Astrocyte (in vitro differentiated cells and primary cell): Measurements from ENCODE around the gene CPNE4. TPM values are rescaled to one million over a fixed set of nuclear protein-coding genes. Genes with fewer than 3 reads are reported as not detected.

Experiments
- DNase-seq: peaks from one replicate; pipeline ENCODE4 v3.0.0-alpha.2; 2010; ENCODE audit warnings: low read depth
- FAIRE-seq: peaks from 2 replicates; lab custom pipeline; 2011; peaks lifted over from hg19 to GRCh38; lab: Jason Lieb, UNC
- H2AFZ ChIP-seq: 2 replicates; pipeline ENCODE4 v1.6.0; 2012; ENCODE audit warnings: low read depth, low read length, inconsistent platforms
- H3K27ac ChIP-seq: 2 replicates; pipeline ENCODE4 v1.5.1; 2011; ENCODE audit warnings: low read depth, low read length, inconsistent platforms
- H3K27me3 ChIP-seq: 2 replicates; pipeline ENCODE4 v1.6.0; 2011; ENCODE audit warnings: low read length, inconsistent platforms; ENCODE audit not compliant: insufficient read depth
- H3K36me3 ChIP-seq: 2 replicates; pipeline ENCODE4 v1.5.1; 2011; ENCODE audit warnings: low read length, inconsistent platforms; ENCODE audit not compliant: insufficient read depth
- H3K4me1 ChIP-seq: 2 replicates; pipeline ENCODE4 v1.5.1; 2011; ENCODE audit warnings: low read length, inconsistent platforms; ENCODE audit not compliant: insufficient read depth
- H3K4me2 ChIP-seq: 2 replicates; pipeline ENCODE4 v1.6.0; 2012; ENCODE audit warnings: low read length, inconsistent platforms
- H3K4me3 ChIP-seq: 2 replicates; pipeline ENCODE4 v1.5.1; 2011; ENCODE audit warnings: low read depth, mild to moderate bottlenecking, low read length, inconsistent platforms; ENCODE audit not compliant: insufficient read depth
- H3K79me2 ChIP-seq: 2 replicates; pipeline ENCODE4 v1.6.0; 2012; ENCODE audit warnings: mild to moderate bottlenecking, low read length, inconsistent platforms; ENCODE audit not compliant: insufficient read depth
- H3K9ac ChIP-seq: 2 replicates; pipeline ENCODE4 v1.6.0; 2012; ENCODE audit warnings: mild to moderate bottlenecking, low read length, inconsistent platforms
- H3K9me3 ChIP-seq: 2 replicates; pipeline ENCODE4 v1.5.1; 2012; ENCODE audit warnings: low read depth, mild to moderate bottlenecking, low read length, inconsistent platforms; ENCODE audit not compliant: insufficient read depth
- H4K20me1 ChIP-seq: 2 replicates; pipeline ENCODE4 v1.6.0; 2012; ENCODE audit warnings: low read length, inconsistent platforms; ENCODE audit not compliant: insufficient read depth
- H3K27ac Mint-ChIP-seq: one replicate; pipeline ENCODE4 v1.8.0; 2021; ENCODE audit warnings: mild to moderate bottlenecking, mixed read lengths; ENCODE audit not compliant: unreplicated experiment
- H3K27me3 Mint-ChIP-seq: one replicate; pipeline ENCODE4 v1.8.0; 2021; ENCODE audit warnings: low read depth, mixed read lengths; ENCODE audit not compliant: unreplicated experiment
- H3K36me3 Mint-ChIP-seq: one replicate; pipeline ENCODE4 v1.8.0; 2021; ENCODE audit warnings: low read depth, mixed read lengths; ENCODE audit not compliant: unreplicated experiment
- H3K4me1 Mint-ChIP-seq: one replicate; pipeline ENCODE4 v1.8.0; 2021; ENCODE audit warnings: low read depth, mixed read lengths; ENCODE audit not compliant: unreplicated experiment
- H3K4me3 Mint-ChIP-seq: one replicate; pipeline ENCODE4 v1.8.0; 2021; ENCODE audit warnings: mild to moderate bottlenecking, moderate library complexity, mixed read lengths; ENCODE audit not compliant: unreplicated experiment
- H3K9me3 Mint-ChIP-seq: one replicate; pipeline ENCODE4 v1.8.0; 2021; ENCODE audit warnings: mild to moderate bottlenecking, mixed read lengths; ENCODE audit not compliant: unreplicated experiment
- CTCF ChIP-seq: IDR thresholded peaks from 2 replicates; pipeline ENCODE4 v1.5.1; 2011; ENCODE audit warnings: low read depth, mild to moderate bottlenecking, inconsistent platforms, low read length, moderate library complexity; ENCODE audit not compliant: insufficient read depth
- EZH2 ChIP-seq: IDR thresholded peaks from 2 replicates; pipeline ENCODE4 v1.6.1; 2012; ENCODE audit warnings: mild to moderate bottlenecking, low read length, inconsistent platforms; ENCODE audit not compliant: insufficient read depth
- total RNA-seq: library from RNA; stranded (reverse); gene quantifications from 2 replicates; pipeline ENCODE4 v1.2.1, GENCODE V29; 2021

CPNE4 gene
- total RNA-seq, 1 donor from 2014 or later: 0.68 TPM

GRCh38 chr3:131605916-131606315 lies 428.9 kb downstream of the CPNE4 start:
- Histone ChIP-seq H3K36me3 (no peaks in the 10 kb centered on the region), H3K9me3 (no peaks in the 10 kb centered on the region), H3K27ac (no peak overlapping the region), H3K79me2 (no peaks in the 10 kb centered on the region), H3K4me1 (peaks cover 2% of the 10 kb centered on the region), H3K27me3 (peaks cover 4% of the 10 kb centered on the region), H3K4me3 (no peak overlapping the region), H3K9ac (no peak overlapping the region), H4K20me1 (no peaks in the 10 kb centered on the region), H2AFZ (no peak overlapping the region), H3K4me2 (no peak overlapping the region)
- FAIRE-seq (no peak), DNase-seq (no peak)
- Mint-ChIP-seq H3K9me3 (no peaks in the 10 kb centered on the region), H3K27me3 (peaks cover 3% of the 10 kb centered on the region), H3K27ac (no peak overlapping the region), H3K36me3 (no peaks in the 10 kb centered on the region), H3K4me3 (no peak overlapping the region), H3K4me1 (peaks cover 20% of the 10 kb centered on the region)
- TF ChIP-seq EZH2 (no peak), CTCF (no peak)

- Mint-ChIP-seq H3K36me3 (no peaks in the 10 kb centered on the region), H3K4me1 (peaks cover 11% of the 10 kb centered on the region), H3K4me3 (no peak overlapping the region), H3K9me3 (no peaks in the 10 kb centered on the region), H3K27ac (no peak overlapping the region), H3K27me3 (peaks cover 3% of the 10 kb centered on the region)
- Histone ChIP-seq H3K27me3 (no peaks in the 10 kb centered on the region), H3K4me1 (no peaks in the 10 kb centered on the region), H2AFZ (no peak overlapping the region), H3K9ac (no peak overlapping the region), H3K9me3 (no peaks in the 10 kb centered on the region), H4K20me1 (no peaks in the 10 kb centered on the region), H3K4me2 (no peak overlapping the region), H3K79me2 (no peaks in the 10 kb centered on the region), H3K27ac (no peak overlapping the region), H3K36me3 (no peaks in the 10 kb centered on the region), H3K4me3 (no peak overlapping the region)
- DNase-seq (no peak), FAIRE-seq (no peak)
- no peak for TF ChIP-seq CTCF
- TF ChIP-seq EZH2: no peak
Observed at GRCh38 chr3:131602011-131602779, 432.6 kb downstream of the CPNE4 start.

- Histone ChIP-seq H2AFZ (no peak overlapping the region), H3K9me3 (no peaks in the 10 kb centered on the region), H3K4me3 (no peak overlapping the region), H3K79me2 (no peaks in the 10 kb centered on the region), H4K20me1 (no peaks in the 10 kb centered on the region), H3K4me1 (no peaks in the 10 kb centered on the region), H3K27ac (no peak overlapping the region), H3K27me3 (no peaks in the 10 kb centered on the region), H3K4me2 (no peak overlapping the region), H3K36me3 (no peaks in the 10 kb centered on the region), H3K9ac (no peak overlapping the region)
- Mint-ChIP-seq H3K4me3 (no peak overlapping the region), H3K36me3 (no peaks in the 10 kb centered on the region), H3K27ac (no peak overlapping the region), H3K9me3 (no peaks in the 10 kb centered on the region), H3K27me3 (no peaks in the 10 kb centered on the region), H3K4me1 (peaks cover 7% of the 10 kb centered on the region)
- FAIRE-seq (no peak), DNase-seq (no peak)
- no peak for TF ChIP-seq EZH2
- no peak for TF ChIP-seq CTCF
Observed at GRCh38 chr3:131597816-131598215, 437.0 kb downstream of the CPNE4 start.
